CD4-positive, CD25-positive, alpha-beta regulatory T cell (primary cell): ENCODE data around the gene PAFAH1B2. TPM values are rescaled to one million over a fixed set of nuclear protein-coding genes. Genes with fewer than 3 reads are reported as not detected.
A peak's percentile ranks its signal among the peaks of the same experiment; 100 is the strongest.

Experiments used
- ATAC-seq, 2 donors: fragments of 150-1000 bp; cut with Tn5 transposase; one replicate each; pipeline ENCODE4 v1.10.0; 2021; ENCODE audit warnings: low read depth in 2 of 2, moderate number of reproducible peaks in 2 of 2, moderate library complexity in 1 of 2
- DNase-seq, 3 donors: peaks; one replicate each; pipeline versions ENCODE4 v3.0.0 to v3.0.0-alpha.2; 2012 to 2022; ENCODE audit warnings: mixed read lengths in 1 of 3
- H3K27ac ChIP-seq: one replicate; pipeline ENCODE4 v1.7.0; 2013; ENCODE audit warnings: mild to moderate bottlenecking, low read length; ENCODE audit not compliant: insufficient read depth, poor library complexity, severe bottlenecking
- H3K27me3 ChIP-seq: one replicate; pipeline ENCODE4 v1.7.0; 2013; ENCODE audit warnings: low read length; ENCODE audit not compliant: control insufficient read depth, insufficient read depth
- H3K36me3 ChIP-seq: one replicate; pipeline ENCODE4 v1.7.0; 2013; ENCODE audit warnings: mild to moderate bottlenecking, low read length, moderate library complexity; ENCODE audit not compliant: control insufficient read depth, insufficient read depth
- H3K4me1 ChIP-seq: 2 replicates; pipeline ENCODE4 v1.7.0; 2013; ENCODE audit warnings: mild to moderate bottlenecking, low read length; ENCODE audit not compliant: insufficient read depth, control insufficient read depth, poor library complexity, severe bottlenecking
- H3K4me3 ChIP-seq: one replicate; pipeline ENCODE4 v1.7.0; 2013; ENCODE audit warnings: low read depth, mild to moderate bottlenecking, low read length, moderate library complexity
- H3K9me3 ChIP-seq, 2 experiments: 1 replicate in 1 of 2; 2 replicates in 1 of 2; pipeline ENCODE4 v1.7.0; 2013; ENCODE audit warnings: low read length in 2 of 2, mild to moderate bottlenecking in 1 of 2, moderate library complexity in 1 of 2; ENCODE audit not compliant: control insufficient read depth in 2 of 2
- H3K27ac Mint-ChIP-seq, 3 donors: one replicate each; pipeline ENCODE4 v1.8.0; 2020 to 2022; ENCODE audit warnings: mild to moderate bottlenecking in 3 of 3, mixed read lengths in 3 of 3, moderate library complexity in 2 of 3
- H3K27me3 Mint-ChIP-seq: one replicate; pipeline ENCODE4 v1.8.0; 2022; ENCODE audit warnings: mild to moderate bottlenecking, mixed read lengths
- H3K36me3 Mint-ChIP-seq: one replicate; pipeline ENCODE4 v1.8.0; 2020; ENCODE audit warnings: mixed read lengths
- H3K4me1 Mint-ChIP-seq, 4 donors: one replicate each; pipeline ENCODE4 v1.8.0; 2020 to 2022; ENCODE audit warnings: mixed read lengths in 4 of 4, mild to moderate bottlenecking in 1 of 4
- H3K4me3 Mint-ChIP-seq, 4 donors: one replicate each; pipeline ENCODE4 v1.8.0; 2020 to 2022; ENCODE audit warnings: mild to moderate bottlenecking in 4 of 4, mixed read lengths in 4 of 4, moderate library complexity in 3 of 4
- H3K9me3 Mint-ChIP-seq, 7 donors: one replicate each; pipeline ENCODE4 v1.8.0; 2020 to 2022; ENCODE audit warnings: mixed read lengths in 7 of 7, mild to moderate bottlenecking in 3 of 7, moderate library complexity in 2 of 7
- polyA plus RNA-seq, 4 donors: library from polyadenylated mRNA; unstranded; fragments of 300-500 nt; fragmentation: Illumina TruSeq; gene quantifications; one replicate each; pipeline ENCODE4 v1.2.3, GENCODE V29; 2021
- total RNA-seq: library from RNA; stranded (reverse); gene quantifications from one replicate; pipeline ENCODE4 v1.2.3, GENCODE V29; 2022

Gene PAFAH1B2
- total and polyA plus RNA-seq, 5 donors from 2014 or later: 15.0 to 43.3 (median 18.1) TPM

- H3K27ac Mint-ChIP-seq: peak overlapping the region in 1 of 3 donors; percentile 79
- Histone ChIP-seq H3K27ac (no peak overlapping the region), H3K36me3 (peaks cover 9% of the 10 kb centered on the region), H3K9me3 (no peaks in the 10 kb centered on the region), H3K27me3 (no peaks in the 10 kb centered on the region), H3K4me1 (no peaks in the 10 kb centered on the region), H3K4me3 (no peak overlapping the region)
- ATAC-seq (no peak), DNase-seq (no peak)
- H3K4me1 Mint-ChIP-seq: peaks cover 0 to 4% (median under 1%) of the 10 kb centered on the region in 4 donors
- H3K4me3 Mint-ChIP-seq: no peak overlapping the region
- no peaks in the 10 kb centered on the region for H3K27me3 Mint-ChIP-seq
- H3K36me3 Mint-ChIP-seq: peaks cover 10% of the 10 kb centered on the region
- no peaks in the 10 kb centered on the region for H3K9me3 Mint-ChIP-seq
These were observed 49.3 kb downstream of the PAFAH1B2 start for GRCh38 chr11:117193130-117194020.

- Mint-ChIP-seq H3K27me3 (no peaks in the 10 kb centered on the region), H3K4me1 (peaks cover 0 to 4% (median under 1%) of the 10 kb centered on the region in 4 donors), H3K27ac (peak overlapping the region in 1 of 3 donors; percentile 48), H3K36me3 (peaks cover 12% of the 10 kb centered on the region), H3K4me3 (no peak overlapping the region), H3K9me3 (no peaks in the 10 kb centered on the region)
- DNase-seq (no peak), ATAC-seq (no peak)
- Histone ChIP-seq H3K4me3 (no peak overlapping the region), H3K4me1 (no peaks in the 10 kb centered on the region), H3K36me3 (peaks cover 7% of the 10 kb centered on the region), H3K27me3 (no peaks in the 10 kb centered on the region), H3K9me3 (no peaks in the 10 kb centered on the region), H3K27ac (no peak overlapping the region)
These were observed 50.2 kb downstream of the PAFAH1B2 start for GRCh38 chr11:117194267-117194666.

- peaks cover 0 to 4% (median under 1%) of the 10 kb centered on the region in 4 donors for H3K4me1 Mint-ChIP-seq
- H3K36me3 Mint-ChIP-seq: peaks cover 12% of the 10 kb centered on the region
- Histone ChIP-seq H3K27me3 (no peaks in the 10 kb centered on the region), H3K9me3 (no peaks in the 10 kb centered on the region), H3K36me3 (no peaks in the 10 kb centered on the region), H3K27ac (no peak overlapping the region), H3K4me1 (no peaks in the 10 kb centered on the region), H3K4me3 (no peak overlapping the region)
- peak overlapping the region in 1 of 4 donors; percentile 38 for H3K4me3 Mint-ChIP-seq
- ATAC-seq: no peak
- no peak for DNase-seq
- peak overlapping the region in 2 of 3 donors; percentile 10 to 81 for H3K27ac Mint-ChIP-seq
- no peaks in the 10 kb centered on the region for H3K27me3 Mint-ChIP-seq
- no peaks in the 10 kb centered on the region for H3K9me3 Mint-ChIP-seq
These were observed 51.2 kb downstream of the PAFAH1B2 start for GRCh38 chr11:117195258-117195657.

GRCh38 chr11:117195761-117196160 lies 51.7 kb downstream of the PAFAH1B2 start:
- no peaks in the 10 kb centered on the region for H3K27me3 Mint-ChIP-seq
- no peak overlapping the region for H3K4me3 ChIP-seq
- no peaks in the 10 kb centered on the region for H3K27me3 ChIP-seq
- no peak overlapping the region for H3K27ac ChIP-seq
- DNase-seq (no peak), ATAC-seq (no peak)
- H3K4me1 Mint-ChIP-seq: peaks cover 0 to 4% (median 2%) of the 10 kb centered on the region in 4 donors
- peak overlapping the region in 2 of 3 donors; percentile 10 to 72 for H3K27ac Mint-ChIP-seq
- no peaks in the 10 kb centered on the region for H3K36me3 ChIP-seq
- H3K4me1 ChIP-seq: no peaks in the 10 kb centered on the region
- H3K4me3 Mint-ChIP-seq: peak overlapping the region in 1 of 4 donors; percentile 38
- peaks cover 12% of the 10 kb centered on the region for H3K36me3 Mint-ChIP-seq
- H3K9me3 Mint-ChIP-seq: no peaks in the 10 kb centered on the region
- H3K9me3 ChIP-seq: no peaks in the 10 kb centered on the region

- Histone ChIP-seq H3K36me3 (no peaks in the 10 kb centered on the region), H3K27me3 (no peaks in the 10 kb centered on the region), H3K4me1 (no peaks in the 10 kb centered on the region), H3K4me3 (no peak overlapping the region), H3K9me3 (no peaks in the 10 kb centered on the region), H3K27ac (no peak overlapping the region)
- H3K27me3 Mint-ChIP-seq: no peaks in the 10 kb centered on the region
- H3K36me3 Mint-ChIP-seq: peaks cover 12% of the 10 kb centered on the region
- no peak overlapping the region for H3K4me3 Mint-ChIP-seq
- ATAC-seq (no peak), DNase-seq (no peak)
- H3K4me1 Mint-ChIP-seq: peaks cover 0 to 4% (median 2%) of the 10 kb centered on the region in 4 donors
- H3K9me3 Mint-ChIP-seq: no peaks in the 10 kb centered on the region
- H3K27ac Mint-ChIP-seq: peak overlapping the region in 1 of 3 donors; percentile 43
These were observed 52.9 kb downstream of the PAFAH1B2 start for GRCh38 chr11:117197006-117197405.

- H3K4me3 Mint-ChIP-seq: peak overlapping the region in 1 of 4 donors; percentile 82
- H3K27me3 Mint-ChIP-seq: no peaks in the 10 kb centered on the region
- no peaks in the 10 kb centered on the region for H3K4me1 ChIP-seq
- H3K27me3 ChIP-seq: no peaks in the 10 kb centered on the region
- peak overlapping the region in 1 of 3 donors; percentile 43 for H3K27ac Mint-ChIP-seq
- H3K27ac ChIP-seq: no peak overlapping the region
- DNase-seq: no peak
- no peaks in the 10 kb centered on the region for H3K9me3 ChIP-seq
- H3K36me3 Mint-ChIP-seq: peaks cover 12% of the 10 kb centered on the region
- no peaks in the 10 kb centered on the region for H3K9me3 Mint-ChIP-seq
- no peak overlapping the region for H3K4me3 ChIP-seq
- H3K4me1 Mint-ChIP-seq: peaks cover 0 to 10% (median 2%) of the 10 kb centered on the region in 4 donors
- H3K36me3 ChIP-seq: no peaks in the 10 kb centered on the region
- no peak for ATAC-seq
These were observed 53.7 kb downstream of the PAFAH1B2 start for GRCh38 chr11:117197516-117198456.

GRCh38 chr11:117198613-117199012 lies 54.5 kb downstream of the PAFAH1B2 start:
- H3K27ac Mint-ChIP-seq: no peak overlapping the region
- no peaks in the 10 kb centered on the region for H3K27me3 Mint-ChIP-seq
- ATAC-seq (no peak), DNase-seq (no peak)
- peaks cover 4% of the 10 kb centered on the region for H3K36me3 ChIP-seq
- H3K4me1 Mint-ChIP-seq: peaks cover 0 to 6% (median 3%) of the 10 kb centered on the region in 4 donors
- H3K4me3 Mint-ChIP-seq: no peak overlapping the region
- H3K27ac ChIP-seq: no peak overlapping the region
- H3K9me3 ChIP-seq: no peaks in the 10 kb centered on the region
- no peak overlapping the region for H3K4me3 ChIP-seq
- no peaks in the 10 kb centered on the region for H3K4me1 ChIP-seq
- peaks cover 19% of the 10 kb centered on the region for H3K36me3 Mint-ChIP-seq
- H3K9me3 Mint-ChIP-seq: no peaks in the 10 kb centered on the region
- no peaks in the 10 kb centered on the region for H3K27me3 ChIP-seq
